GM12878 (cell line): Measurements from ENCODE around the gene GNAL. TPM values are rescaled to one million over a fixed set of nuclear protein-coding genes. Genes with fewer than 3 reads are reported as not detected.

ENCODE experiments used
- ATAC-seq: fragments of 200-7000 bp; cut with Tn5 transposase; 3 replicates; pipeline ENCODE4 v1.9.1; 2020; ENCODE audit warnings: mild to moderate bottlenecking, moderate library complexity
- BruUV-seq: library from RNA; stranded (reverse); fragments of 400-500 nt; replicated peaks from 2 replicates; lab custom pipeline; 2021; lab: Mats Ljungman, UMichigan
- CTCF ChIA-PET: fragments of 300-600 bp; sonication (Branson Sonifier 250); formaldehyde crosslinking; extraction: SDS; loops from one replicate; lab custom pipeline; 2021; ENCODE audit warnings: inconsistent platforms; lab: Yijun Ruan, JAX
- POLR2A ChIA-PET: fragments of 350-600 bp; formaldehyde crosslinking; extraction: SDS; loops from one replicate; lab custom pipeline; 2021; ENCODE audit warnings: inconsistent platforms; lab: Charles Lee
- RAD21 ChIA-PET: fragments of 300-600 bp; sonication (Branson Sonifier 250); formaldehyde crosslinking; loops from one replicate; lab custom pipeline; 2023; ENCODE audit warnings: antibody characterized with exemption; ENCODE audit not compliant: unreplicated experiment; lab: Charles Lee
- SMC1A ChIA-PET: fragments of 300-600 bp; sonication (Branson Sonifier 250); formaldehyde crosslinking; loops from one replicate; lab custom pipeline; 2023; ENCODE audit not compliant: unreplicated experiment, uncharacterized antibody; lab: Charles Lee
- DNase-seq: peaks from one replicate; pipeline ENCODE4 v3.0.0-alpha.2; 2011; ENCODE audit warnings: low read depth, low spot score
- FAIRE-seq: peaks from 3 replicates; lab custom pipeline; 2011; peaks lifted over from hg19 to GRCh38; lab: Jason Lieb, UNC
- H2AFZ ChIP-seq: 2 replicates; pipeline ENCODE4 v1.6.0; 2011; ENCODE audit warnings: low read depth, low read length, control low read depth; ENCODE audit not compliant: control insufficient read depth
- H3K27ac ChIP-seq: 2 replicates; pipeline ENCODE4 v1.5.1; 2011; ENCODE audit warnings: control low read depth; ENCODE audit not compliant: control insufficient read depth, insufficient read depth
- H3K27me3 ChIP-seq, 2 experiments: replicated peaks in 1 of 2; 2 replicates each; pipeline versions ENCODE4 v1.6.0 to v1.6.1; 2011; ENCODE audit warnings: low read length in 1 of 2; ENCODE audit not compliant: control insufficient read depth in 2 of 2, insufficient read depth in 2 of 2
- H3K36me3 ChIP-seq, 2 experiments: 2 replicates each; pipeline ENCODE4 v1.5.1; 2011; ENCODE audit warnings: low read length in 1 of 2; ENCODE audit not compliant: control insufficient read depth in 2 of 2, insufficient read depth in 2 of 2
- H3K4me1 ChIP-seq: 2 replicates; pipeline ENCODE4 v1.6.1; 2011; ENCODE audit warnings: mild to moderate bottlenecking, low read length, moderate library complexity, mixed read lengths; ENCODE audit not compliant: control insufficient read depth, insufficient read depth
- H3K4me2 ChIP-seq: 2 replicates; pipeline ENCODE4 v1.6.0; 2011; ENCODE audit warnings: control low read depth; ENCODE audit not compliant: control insufficient read depth, insufficient read depth
- H3K4me3 ChIP-seq: fragments of 200-600 bp; sonication (generic); 2 replicates; pipeline ENCODE4 v1.5.1; 2016
- H3K79me2 ChIP-seq: 2 replicates; pipeline ENCODE4 v1.6.0; 2011; ENCODE audit warnings: low read length; ENCODE audit not compliant: control insufficient read depth, insufficient read depth
- H3K9ac ChIP-seq: 2 replicates; pipeline ENCODE4 v1.8.0; 2011; ENCODE audit warnings: low read length, control low read depth, mixed read lengths; ENCODE audit not compliant: control insufficient read depth, insufficient read depth
- H3K9me3 ChIP-seq: replicated peaks from 3 replicates; pipeline ENCODE4 v1.5.1; 2011; ENCODE audit warnings: mild to moderate bottlenecking, low read length; ENCODE audit not compliant: control insufficient read depth, insufficient read depth
- H4K20me1 ChIP-seq: 2 replicates; pipeline ENCODE4 v1.6.0; 2011; ENCODE audit not compliant: control insufficient read depth, insufficient read depth
- ESRRA ChIP-seq: IDR thresholded peaks from 2 replicates; pipeline ENCODE4 v1.6.1; 2012; ENCODE audit warnings: mild to moderate bottlenecking, low read length, improper control_type of control experiment
- FOS ChIP-seq: IDR thresholded peaks from 3 replicates; pipeline ENCODE4 v1.6.1; 2011; ENCODE audit warnings: borderline replicate concordance; ENCODE audit not compliant: insufficient read length; ENCODE audit errors: extremely low read depth
- SMAD1 ChIP-seq: fragments of 450-650 bp; IDR thresholded peaks from 2 replicates; pipeline ENCODE4 v1.6.1; 2018; ENCODE audit warnings: mild to moderate bottlenecking, low read depth; ENCODE audit not compliant: partially characterized antibody
- SREBF2 ChIP-seq: IDR thresholded peaks from 2 replicates; pipeline ENCODE4 v1.6.1; 2012; ENCODE audit warnings: mild to moderate bottlenecking, low read length
- WGBS: methylation state at CpG from one replicate; pipeline ENCODE4 v1.1.6; 2016; ENCODE audit warnings: low lambda C conversion rate; ENCODE audit not compliant: insufficient replicate concordance, insufficient coverage; ENCODE audit errors: missing lambda C conversion rate; 5-methylcytosine and 5-hydroxymethylcytosine counted together
- in situ Hi-C: fragments of 300-500 bp; cut with MboI; formaldehyde crosslinking; loops from 9 replicates; pipeline ENCODE4 v1.14.3; 2018; ENCODE audit warnings: mixed read lengths
- intact Hi-C: fragments of 100-400 bp; cut with micrococcal nuclease; formaldehyde crosslinking; loops from one replicate; pipeline ENCODE4 v1.14.2; 2022; ENCODE audit not compliant: unreplicated experiment
- polyA plus RNA-seq, 11 experiments: library from polyadenylated mRNA; depleted of rRNA in 4 of 11; unstranded in 6 of 11; stranded (reverse) in 5 of 11; fragments of >200 nt; fragmentation: Nextera tagmentation in 4 of 11; fragmentation: Illumina TruSeq in 1 of 11; extraction: Ambion mirVana in 4 of 11; extraction: Trizol in 1 of 11; gene quantifications; 1 replicate in 1 of 11; 2 replicates in 10 of 11; pipeline versions ENCODE4 v1.2.1 to v1.2.3, GENCODE V29; 2011 to 2016; ENCODE audit warnings: inconsistent platforms in 2 of 11, missing spikeins in 2 of 11, low read depth in 1 of 11
- total RNA-seq, 4 experiments: library from RNA; depleted of rRNA in 3 of 4; stranded (reverse); fragments of >200 nt in 3 of 4; fragmentation: Illumina TruSeq in 1 of 4; extraction: Trizol in 1 of 4; gene quantifications; 2 replicates each; pipeline versions ENCODE4 v1.2.1 to v1.2.3, GENCODE V29; 2013 to 2021
- TF ChIP-seq, protein P1 (sequence below): fragments of 450-650 bp; IDR thresholded peaks from 2 replicates; pipeline ENCODE4 v1.6.1; 2017; ENCODE audit warnings: mild to moderate bottlenecking, low read depth, inconsistent platforms; ENCODE audit not compliant: poor library complexity, severe bottlenecking
- TF ChIP-seq, protein P2 (sequence below): fragments of 450-650 bp; IDR thresholded peaks from 2 replicates; pipeline ENCODE4 v1.6.1; 2017; ENCODE audit warnings: antibody characterized with exemption, mild to moderate bottlenecking, moderate library complexity
- TF ChIP-seq, protein P3 (sequence below): IDR thresholded peaks from 2 replicates; pipeline ENCODE4 v1.6.1; 2012; ENCODE audit warnings: mild to moderate bottlenecking, low read depth, low read length

The GNAL gene
- total and polyA plus RNA-seq, 10 of the 15 experiments (the other 5 are each of a cell fraction or from before 2014, with no cell fraction given), result 0.02 to 0.39 (median 0.05) TPM; not detected in 5

GRCh38 chr18:11747286-11747685 is 58.2 kb downstream of the GNAL start:
- H3K36me3 ChIP-seq, result no peaks in the 10 kb centered on the region
- ChIA-PET CTCF (interaction anchor here (1.1 kb wide), 1 partner anchor 14 kb away, joined by 4 read pairs; no protein-coding TSS in a partner anchor), RAD21 (no interaction called here)
- BruUV-seq, result no TSS peak
- H4K20me1 ChIP-seq, result no peaks in the 10 kb centered on the region
- no peaks in the 10 kb centered on the region; the same call in 2 of the 3 replicates for H3K9me3 ChIP-seq
- no peak overlapping the region for H2AFZ ChIP-seq
- H3K27ac ChIP-seq, result no peak overlapping the region
- TF ChIP-seq SREBF2, result no peak
- no peak for TF ChIP-seq FOS
- TF ChIP-seq, protein P1, sequence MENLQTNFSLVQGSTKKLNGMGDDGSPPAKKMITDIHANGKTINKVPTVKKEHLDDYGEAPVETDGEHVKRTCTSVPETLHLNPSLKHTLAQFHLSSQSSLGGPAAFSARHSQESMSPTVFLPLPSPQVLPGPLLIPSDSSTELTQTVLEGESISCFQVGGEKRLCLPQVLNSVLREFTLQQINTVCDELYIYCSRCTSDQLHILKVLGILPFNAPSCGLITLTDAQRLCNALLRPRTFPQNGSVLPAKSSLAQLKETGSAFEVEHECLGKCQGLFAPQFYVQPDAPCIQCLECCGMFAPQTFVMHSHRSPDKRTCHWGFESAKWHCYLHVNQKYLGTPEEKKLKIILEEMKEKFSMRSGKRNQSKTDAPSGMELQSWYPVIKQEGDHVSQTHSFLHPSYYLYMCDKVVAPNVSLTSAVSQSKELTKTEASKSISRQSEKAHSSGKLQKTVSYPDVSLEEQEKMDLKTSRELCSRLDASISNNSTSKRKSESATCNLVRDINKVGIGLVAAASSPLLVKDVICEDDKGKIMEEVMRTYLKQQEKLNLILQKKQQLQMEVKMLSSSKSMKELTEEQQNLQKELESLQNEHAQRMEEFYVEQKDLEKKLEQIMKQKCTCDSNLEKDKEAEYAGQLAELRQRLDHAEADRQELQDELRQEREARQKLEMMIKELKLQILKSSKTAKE, result no peak
- TF ChIP-seq SMAD1, result no peak
- TF ChIP-seq, all 136 proteins: peak for 0
- FAIRE-seq (no peak), DNase-seq (no peak), ATAC-seq (no peak)
- Histone ChIP-seq H3K4me2 (no peak overlapping the region), H3K9ac (no peak overlapping the region), H3K4me1 (no peaks in the 10 kb centered on the region), H3K79me2 (no peaks in the 10 kb centered on the region), H3K27me3 (peaks cover 0 to 3% of the 10 kb centered on the region in 2 experiments; a peak in 2 of 4 replicates), H3K4me3 (no peak overlapping the region)
- intact Hi-C loops (no loop called here), in situ Hi-C loops (no loop called here)
- ChIA-PET POLR2A (no interaction called here), SMC1A (no interaction called here)
- 65% methylated on average over 4 of the region's 4 CpGs for whole genome bisulfite sequencing

DNA sequence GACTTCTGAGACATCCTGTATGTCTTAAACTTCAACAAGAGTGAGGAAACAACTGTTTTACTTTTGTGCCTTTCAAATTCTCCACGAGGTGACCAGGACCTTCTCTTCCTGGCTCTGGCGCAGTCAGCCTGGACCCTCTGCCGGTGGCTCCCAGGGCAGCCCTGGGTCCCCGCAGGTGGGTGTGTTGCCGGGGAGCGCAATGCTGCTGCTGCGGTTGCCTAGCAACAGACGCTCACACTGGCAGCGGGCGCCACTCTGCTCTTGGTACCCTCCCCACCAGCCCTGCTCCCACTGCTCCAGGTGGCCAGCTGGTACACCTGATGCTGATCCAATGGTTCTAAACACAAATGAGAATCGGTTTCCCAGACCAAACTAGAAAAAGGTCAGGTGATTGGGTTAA is 58.7 kb downstream of the GNAL start:
- FAIRE-seq (no peak), DNase-seq (no peak), ATAC-seq (no peak)
- BruUV-seq, result no TSS peak
- intact Hi-C loops (no loop called here), in situ Hi-C loops (no loop called here)
- Histone ChIP-seq H2AFZ (no peak overlapping the region), H3K9ac (no peak overlapping the region), H3K27ac (no peak overlapping the region), H3K4me2 (no peak overlapping the region), H3K9me3 (no peaks in the 10 kb centered on the region; the same call in 2 of the 3 replicates), H3K4me3 (no peak overlapping the region), H3K79me2 (no peaks in the 10 kb centered on the region), H3K27me3 (peaks cover 2 to 4% of the 10 kb centered on the region in 2 experiments; a peak in 3 of 4 replicates), H3K36me3 (no peaks in the 10 kb centered on the region), H4K20me1 (no peaks in the 10 kb centered on the region), H3K4me1 (no peaks in the 10 kb centered on the region)
- CTCF ChIA-PET, result interaction anchor here (1.1 kb wide), 1 partner anchor 15 kb away, joined by 4 read pairs; no protein-coding TSS in a partner anchor
- SMC1A ChIA-PET, result no interaction called here
- POLR2A ChIA-PET, result no interaction called here
- RAD21 ChIA-PET, result no interaction called here
- WGBS, result 14% methylated on average over 11 of the region's 11 CpGs
- no peak for TF ChIP-seq ESRRA
- TF ChIP-seq, protein P2, sequence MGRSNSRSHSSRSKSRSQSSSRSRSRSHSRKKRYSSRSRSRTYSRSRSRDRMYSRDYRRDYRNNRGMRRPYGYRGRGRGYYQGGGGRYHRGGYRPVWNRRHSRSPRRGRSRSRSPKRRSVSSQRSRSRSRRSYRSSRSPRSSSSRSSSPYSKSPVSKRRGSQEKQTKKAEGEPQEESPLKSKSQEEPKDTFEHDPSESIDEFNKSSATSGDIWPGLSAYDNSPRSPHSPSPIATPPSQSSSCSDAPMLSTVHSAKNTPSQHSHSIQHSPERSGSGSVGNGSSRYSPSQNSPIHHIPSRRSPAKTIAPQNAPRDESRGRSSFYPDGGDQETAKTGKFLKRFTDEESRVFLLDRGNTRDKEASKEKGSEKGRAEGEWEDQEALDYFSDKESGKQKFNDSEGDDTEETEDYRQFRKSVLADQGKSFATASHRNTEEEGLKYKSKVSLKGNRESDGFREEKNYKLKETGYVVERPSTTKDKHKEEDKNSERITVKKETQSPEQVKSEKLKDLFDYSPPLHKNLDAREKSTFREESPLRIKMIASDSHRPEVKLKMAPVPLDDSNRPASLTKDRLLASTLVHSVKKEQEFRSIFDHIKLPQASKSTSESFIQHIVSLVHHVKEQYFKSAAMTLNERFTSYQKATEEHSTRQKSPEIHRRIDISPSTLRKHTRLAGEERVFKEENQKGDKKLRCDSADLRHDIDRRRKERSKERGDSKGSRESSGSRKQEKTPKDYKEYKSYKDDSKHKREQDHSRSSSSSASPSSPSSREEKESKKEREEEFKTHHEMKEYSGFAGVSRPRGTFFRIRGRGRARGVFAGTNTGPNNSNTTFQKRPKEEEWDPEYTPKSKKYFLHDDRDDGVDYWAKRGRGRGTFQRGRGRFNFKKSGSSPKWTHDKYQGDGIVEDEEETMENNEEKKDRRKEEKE, result no peak
- TF ChIP-seq, protein P3, sequence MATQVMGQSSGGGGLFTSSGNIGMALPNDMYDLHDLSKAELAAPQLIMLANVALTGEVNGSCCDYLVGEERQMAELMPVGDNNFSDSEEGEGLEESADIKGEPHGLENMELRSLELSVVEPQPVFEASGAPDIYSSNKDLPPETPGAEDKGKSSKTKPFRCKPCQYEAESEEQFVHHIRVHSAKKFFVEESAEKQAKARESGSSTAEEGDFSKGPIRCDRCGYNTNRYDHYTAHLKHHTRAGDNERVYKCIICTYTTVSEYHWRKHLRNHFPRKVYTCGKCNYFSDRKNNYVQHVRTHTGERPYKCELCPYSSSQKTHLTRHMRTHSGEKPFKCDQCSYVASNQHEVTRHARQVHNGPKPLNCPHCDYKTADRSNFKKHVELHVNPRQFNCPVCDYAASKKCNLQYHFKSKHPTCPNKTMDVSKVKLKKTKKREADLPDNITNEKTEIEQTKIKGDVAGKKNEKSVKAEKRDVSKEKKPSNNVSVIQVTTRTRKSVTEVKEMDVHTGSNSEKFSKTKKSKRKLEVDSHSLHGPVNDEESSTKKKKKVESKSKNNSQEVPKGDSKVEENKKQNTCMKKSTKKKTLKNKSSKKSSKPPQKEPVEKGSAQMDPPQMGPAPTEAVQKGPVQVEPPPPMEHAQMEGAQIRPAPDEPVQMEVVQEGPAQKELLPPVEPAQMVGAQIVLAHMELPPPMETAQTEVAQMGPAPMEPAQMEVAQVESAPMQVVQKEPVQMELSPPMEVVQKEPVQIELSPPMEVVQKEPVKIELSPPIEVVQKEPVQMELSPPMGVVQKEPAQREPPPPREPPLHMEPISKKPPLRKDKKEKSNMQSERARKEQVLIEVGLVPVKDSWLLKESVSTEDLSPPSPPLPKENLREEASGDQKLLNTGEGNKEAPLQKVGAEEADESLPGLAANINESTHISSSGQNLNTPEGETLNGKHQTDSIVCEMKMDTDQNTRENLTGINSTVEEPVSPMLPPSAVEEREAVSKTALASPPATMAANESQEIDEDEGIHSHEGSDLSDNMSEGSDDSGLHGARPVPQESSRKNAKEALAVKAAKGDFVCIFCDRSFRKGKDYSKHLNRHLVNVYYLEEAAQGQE, result no peak
